Endodermal cell (in vitro differentiated cells): Measurements from ENCODE around the gene CECR2. TPM values are rescaled to one million over a fixed set of nuclear protein-coding genes. Genes with fewer than 3 reads are reported as not detected.

Source experiments
- DNase-seq: peaks from one replicate; pipeline ENCODE4 v3.0.0-alpha.2; 2017
- H3K27ac ChIP-seq: 2 replicates; pipeline ENCODE4 v1.5.1; 2013; ENCODE audit warnings: mild to moderate bottlenecking, low read depth, low read length, moderate library complexity
- H3K27me3 ChIP-seq: 2 replicates; pipeline ENCODE4 v1.6.1; 2013; ENCODE audit warnings: mild to moderate bottlenecking, low read length, moderate library complexity; ENCODE audit not compliant: insufficient read depth, control insufficient read depth, poor library complexity, severe bottlenecking
- H3K36me3 ChIP-seq: 2 replicates; pipeline ENCODE4 v1.7.0; 2013; ENCODE audit warnings: mild to moderate bottlenecking, low read length, moderate library complexity; ENCODE audit not compliant: control insufficient read depth, insufficient read depth
- H3K4me1 ChIP-seq: one replicate; pipeline ENCODE4 v1.7.0; 2013; ENCODE audit warnings: low read length; ENCODE audit not compliant: control insufficient read depth, insufficient read depth
- H3K4me3 ChIP-seq: 2 replicates; pipeline ENCODE4 v1.5.1; 2013; ENCODE audit warnings: mild to moderate bottlenecking, low read length, moderate library complexity
- H3K9ac ChIP-seq: 2 replicates; pipeline ENCODE4 v1.6.1; 2013; ENCODE audit warnings: mild to moderate bottlenecking, low read length, moderate library complexity; ENCODE audit not compliant: poor library complexity, severe bottlenecking; ENCODE audit errors: extremely low read depth
- H3K9me3 ChIP-seq: 2 replicates; pipeline ENCODE4 v1.6.1; 2013; ENCODE audit warnings: mild to moderate bottlenecking, low read length, moderate library complexity; ENCODE audit not compliant: control insufficient read depth
- H3K27ac Mint-ChIP-seq: 2 replicates; pipeline ENCODE4 v1.8.0; 2020; ENCODE audit warnings: mixed read lengths
- H3K27me3 Mint-ChIP-seq: 2 replicates; pipeline ENCODE4 v1.8.0; 2021; ENCODE audit warnings: mild to moderate bottlenecking, mixed read lengths; ENCODE audit not compliant: insufficient read depth
- H3K36me3 Mint-ChIP-seq: 2 replicates; pipeline ENCODE4 v1.8.0; 2020; ENCODE audit warnings: low read depth, mixed read lengths
- H3K4me1 Mint-ChIP-seq: 2 replicates; pipeline ENCODE4 v1.8.0; 2020; ENCODE audit warnings: mixed read lengths
- H3K4me3 Mint-ChIP-seq: 2 replicates; pipeline ENCODE4 v1.8.0; 2020; ENCODE audit warnings: mild to moderate bottlenecking, moderate library complexity, mixed read lengths
- H3K9me3 Mint-ChIP-seq: 2 replicates; pipeline ENCODE4 v1.8.0; 2020; ENCODE audit warnings: mild to moderate bottlenecking, mixed read lengths
- WGBS, 2 experiments: methylation state at CpG; one replicate each; pipeline versions ENCODE4 v1.1.5 to v1.1.7; 2013; ENCODE audit warnings: missing lambda C conversion rate in 2 of 2, mixed read lengths in 1 of 2; ENCODE audit not compliant: insufficient coverage in 1 of 2, insufficient read length in 1 of 2; 5-methylcytosine and 5-hydroxymethylcytosine counted together
- long read RNA-seq, 4 experiments: library from polyadenylated mRNA in 2 of 4; library from RNA in 1 of 4; library from capped mRNA in 1 of 4; stranded (forward) in 3 of 4; unstranded in 1 of 4; transcript quantifications; one replicate each; pipeline ENCODE4 v2.0.0, GENCODE V29; 2020 to 2021; ENCODE audit warnings: inconsistent platforms in 1 of 4
- polyA plus RNA-seq, 2 experiments: library from polyadenylated mRNA; stranded (reverse); fragments of 50-300 nt; gene quantifications; one replicate each; pipeline ENCODE4 v1.2.3, GENCODE V29; 2013
- total RNA-seq, 2 donors: library from RNA; stranded (reverse); fragmentation: NEBNext Ultra II Directional in 1 of 2; extraction: Animal tissue kit (Norgen Biotek cat#: 25700) in 1 of 2; gene quantifications; 2 replicates in 1 of 2; 3 replicates in 1 of 2; pipeline ENCODE4 v1.2.1, GENCODE V29; 2021
- TF ChIP-seq, protein P1 (sequence below): fragments of 200-600 bp; sonication (generic); conservative IDR thresholded peaks from 2 replicates; pipeline ENCODE4 v1.5.0; 2021; ENCODE audit warnings: antibody characterized with exemption, mild to moderate bottlenecking

Gene CECR2
- 100 to 1,000 TPM in 1 of 2 donors, 10 to 100 TPM in 1; 98.9 to 105 TPM for total RNA-seq
- 32.6 TPM for polyA plus RNA-seq (2013, experiment 1 of 2)
- 31.3 TPM for polyA plus RNA-seq (2013, experiment 2 of 2)
- long read RNA-seq, experiment 1, partial matches to known transcripts: 6 of 16 reads
- long read RNA-seq, experiment 1, other reads (novel, unspliced or antisense): 10 of 16 reads
- long read RNA-seq, experiment 2, partial matches to known transcripts: 2 of 22 reads
- long read RNA-seq, experiment 2, other reads (novel, unspliced or antisense): 20 of 22 reads
- long read RNA-seq, experiment 3, partial matches to known transcripts: 0 of 6 reads
- long read RNA-seq, experiment 3, other reads (novel, unspliced or antisense): 6 of 6 reads
- long read RNA-seq, experiment 4, partial matches to known transcripts: 2 of 6 reads
- long read RNA-seq, experiment 4, other reads (novel, unspliced or antisense): 4 of 6 reads

DNA sequence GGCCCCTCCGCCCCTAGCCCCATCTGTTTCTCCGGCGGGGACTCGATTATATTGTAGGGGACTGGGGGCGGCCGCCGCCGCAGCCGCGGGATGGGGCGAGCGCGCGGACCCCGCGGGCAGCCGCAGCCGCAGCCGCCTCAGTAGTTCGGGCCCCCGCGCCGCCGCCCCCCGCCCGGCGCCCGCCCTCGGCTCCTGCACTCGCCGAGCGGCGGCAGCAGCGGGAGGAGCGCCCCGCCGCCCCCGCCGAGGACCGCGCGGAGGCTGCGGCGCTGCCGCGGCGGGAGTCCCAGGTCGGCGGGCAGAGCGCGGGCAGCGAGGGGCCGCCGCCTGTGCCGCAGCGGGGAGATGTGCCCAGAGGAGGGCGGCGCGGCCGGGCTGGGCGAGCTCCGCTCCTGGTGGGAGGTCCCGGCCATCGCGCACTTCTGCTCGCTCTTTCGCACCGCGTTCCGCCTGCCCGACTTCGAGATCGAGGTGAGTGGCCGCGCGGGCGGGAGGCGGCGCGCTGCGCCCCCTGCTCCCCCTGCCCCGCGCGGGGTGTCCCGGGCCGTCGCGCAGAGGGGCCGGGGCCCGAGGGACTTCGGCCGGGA, at the start of gene CECR2:
CECR2 (plus strand) TSS at position 22 of the 587 bp plus-strand sequence; CDS start at position 346, 324 bp downstream.
- Histone ChIP-seq H3K4me1 (no peaks in the 10 kb centered on the region), H3K27me3 (no peaks in the 10 kb centered on the region), H3K36me3 (no peaks in the 10 kb centered on the region), H3K9ac (peak within 1 kb of the TSS; percentile 93), H3K4me3 (peak within 1 kb of the TSS; percentile 99), H3K9me3 (no peaks in the 10 kb centered on the region), H3K27ac (peak within 1 kb of the TSS; percentile 99)
- Mint-ChIP-seq H3K27me3 (no peaks in the 10 kb centered on the region), H3K36me3 (no peaks in the 10 kb centered on the region), H3K4me1 (peaks cover 41% of the 10 kb centered on the region), H3K27ac (peak within 1 kb of the TSS; percentile 98), H3K9me3 (no peaks in the 10 kb centered on the region), H3K4me3 (peak within 1 kb of the TSS; percentile 71)
- WGBS, 2 experiments: 0% methylated on average over 12 to 92 of the region's 92 CpGs
- TF ChIP-seq, protein P1, sequence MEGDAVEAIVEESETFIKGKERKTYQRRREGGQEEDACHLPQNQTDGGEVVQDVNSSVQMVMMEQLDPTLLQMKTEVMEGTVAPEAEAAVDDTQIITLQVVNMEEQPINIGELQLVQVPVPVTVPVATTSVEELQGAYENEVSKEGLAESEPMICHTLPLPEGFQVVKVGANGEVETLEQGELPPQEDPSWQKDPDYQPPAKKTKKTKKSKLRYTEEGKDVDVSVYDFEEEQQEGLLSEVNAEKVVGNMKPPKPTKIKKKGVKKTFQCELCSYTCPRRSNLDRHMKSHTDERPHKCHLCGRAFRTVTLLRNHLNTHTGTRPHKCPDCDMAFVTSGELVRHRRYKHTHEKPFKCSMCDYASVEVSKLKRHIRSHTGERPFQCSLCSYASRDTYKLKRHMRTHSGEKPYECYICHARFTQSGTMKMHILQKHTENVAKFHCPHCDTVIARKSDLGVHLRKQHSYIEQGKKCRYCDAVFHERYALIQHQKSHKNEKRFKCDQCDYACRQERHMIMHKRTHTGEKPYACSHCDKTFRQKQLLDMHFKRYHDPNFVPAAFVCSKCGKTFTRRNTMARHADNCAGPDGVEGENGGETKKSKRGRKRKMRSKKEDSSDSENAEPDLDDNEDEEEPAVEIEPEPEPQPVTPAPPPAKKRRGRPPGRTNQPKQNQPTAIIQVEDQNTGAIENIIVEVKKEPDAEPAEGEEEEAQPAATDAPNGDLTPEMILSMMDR: no peak
- DNase-seq: peak; percentile 84

GRCh38 chr22:17319546-17319945, 49.7 kb upstream of the CECR2 start:
- no peak overlapping the region for H3K9ac ChIP-seq
- Mint-ChIP-seq H3K4me3 (no peak overlapping the region), H3K9me3 (no peaks in the 10 kb centered on the region), H3K36me3 (no peaks in the 10 kb centered on the region), H3K27ac (no peak overlapping the region), H3K4me1 (peaks cover 20% of the 10 kb centered on the region), H3K27me3 (no peaks in the 10 kb centered on the region)
- H3K27ac ChIP-seq: peak overlapping the region; percentile 29
- H3K4me1 ChIP-seq: no peaks in the 10 kb centered on the region
- 71 to 80% methylated on average over 3 to 5 of the region's 5 CpGs for WGBS, 2 experiments
- no peaks in the 10 kb centered on the region for H3K27me3 ChIP-seq
- no peak for DNase-seq
- no peaks in the 10 kb centered on the region for H3K9me3 ChIP-seq
- H3K36me3 ChIP-seq: no peaks in the 10 kb centered on the region
- TF ChIP-seq, protein P1: no peak
- no peak overlapping the region for H3K4me3 ChIP-seq

DNA sequence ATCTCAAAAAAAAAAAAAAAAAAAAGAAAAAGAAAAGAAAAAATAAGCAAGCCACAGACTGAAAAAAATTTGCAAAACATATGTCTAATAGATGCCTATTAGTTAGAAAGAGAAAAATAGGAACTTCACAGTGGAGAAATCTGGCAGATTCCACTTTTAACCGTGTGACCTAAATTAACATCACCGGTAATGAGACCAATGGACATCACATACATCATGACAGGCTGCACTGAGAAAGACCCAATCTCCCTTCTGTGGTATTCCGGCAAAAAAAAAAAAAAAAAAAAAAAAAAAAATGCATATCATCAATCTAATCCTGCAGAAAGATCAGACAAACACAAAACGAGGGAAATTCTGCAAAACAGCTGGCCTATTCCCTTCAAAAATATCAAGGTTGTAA, 46.7 kb upstream of the CECR2 start:
- Histone ChIP-seq H3K27ac (no peak overlapping the region), H3K27me3 (no peaks in the 10 kb centered on the region), H3K9ac (no peak overlapping the region), H3K4me3 (no peak overlapping the region), H3K36me3 (no peaks in the 10 kb centered on the region), H3K9me3 (no peaks in the 10 kb centered on the region), H3K4me1 (no peaks in the 10 kb centered on the region)
- Mint-ChIP-seq H3K27me3 (no peaks in the 10 kb centered on the region), H3K4me3 (no peak overlapping the region), H3K27ac (no peak overlapping the region), H3K9me3 (no peaks in the 10 kb centered on the region), H3K36me3 (no peaks in the 10 kb centered on the region), H3K4me1 (peaks cover 20% of the 10 kb centered on the region)
- TF ChIP-seq, protein P1: no peak
- DNase-seq: no peak
- 80 to 98% methylated on average over 2 to 3 of the region's 4 CpGs for WGBS, 2 experiments
